HG02610 (cell line): Measurements from ENCODE around the gene POLR2H.

Experiments
- ATAC-seq: cut with Tn5 transposase; IDR thresholded peaks from one replicate; pipeline ENCODE4 v1.9.1; 2021; ENCODE audit warnings: mild to moderate bottlenecking, moderate library complexity; ENCODE audit not compliant: unreplicated experiment

POLR2H gene

DNA sequence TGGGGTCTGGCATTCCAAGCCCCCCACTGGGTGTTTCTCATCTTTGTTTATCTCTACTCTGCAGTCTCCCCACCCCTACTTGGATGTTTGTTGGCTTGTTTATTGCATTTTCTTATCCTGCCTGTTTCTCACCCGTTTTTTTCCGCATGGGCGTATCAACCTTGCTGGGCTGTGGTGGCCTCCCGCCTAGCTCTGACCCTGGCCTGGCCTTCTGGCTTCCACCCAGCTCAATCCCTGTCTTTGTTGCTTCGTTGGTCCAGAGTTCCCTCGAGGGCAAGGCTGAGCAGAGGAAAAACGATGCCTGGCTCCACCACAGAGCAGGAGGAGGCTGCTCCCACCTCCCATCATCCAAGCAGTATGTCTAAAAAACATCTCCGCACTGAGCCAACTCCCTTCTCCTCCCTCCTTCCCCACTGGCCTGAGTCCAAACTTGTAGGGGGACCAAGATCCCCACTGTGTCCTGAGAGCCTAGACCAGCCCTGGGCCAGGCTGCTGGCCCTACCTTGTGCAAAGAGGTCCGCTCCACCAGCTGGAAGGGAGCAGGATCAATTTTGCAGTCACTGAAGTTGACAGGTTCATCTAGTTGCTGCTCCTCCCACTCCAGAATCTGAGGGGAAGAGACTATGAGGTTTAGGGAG is 9.9 kb upstream of the POLR2H start:
- ATAC-seq: no peak

- ATAC-seq: no peak
These were observed 9.2 kb upstream of the POLR2H start for GRCh38 chr3:184352149-184352785.

DNA sequence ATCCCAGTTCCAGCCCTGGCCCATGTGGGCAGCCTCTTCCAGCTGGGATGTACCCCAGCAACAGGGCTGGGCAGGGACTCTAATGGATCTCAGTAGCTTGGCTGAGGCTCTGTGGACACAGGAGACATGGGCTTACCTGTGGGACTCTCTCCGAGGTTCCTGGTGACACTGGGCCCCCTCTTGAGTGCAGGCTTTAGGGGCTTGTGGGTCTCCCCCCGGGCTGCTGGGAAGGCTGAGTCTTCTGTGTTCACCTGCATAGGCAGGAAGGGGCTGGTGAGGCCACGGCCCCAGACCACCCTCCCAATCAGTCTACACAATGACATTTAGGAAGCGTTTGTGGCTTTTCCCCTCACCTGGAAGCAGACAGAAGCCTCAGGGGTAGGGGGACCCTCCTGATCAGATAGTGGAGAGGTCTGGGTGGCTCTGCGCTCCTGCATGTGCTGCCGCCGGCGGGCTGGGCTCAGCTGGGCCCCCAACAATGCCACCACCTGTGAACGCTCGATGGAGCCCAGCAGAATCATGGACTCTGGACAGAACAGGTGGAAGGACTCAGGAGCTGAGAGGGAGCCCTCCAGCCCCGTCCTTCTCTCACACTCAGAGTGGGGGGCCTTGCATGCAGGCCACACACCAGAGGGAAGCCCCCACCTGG is 8.5 kb upstream of the POLR2H start:
- no peak for ATAC-seq

DNA sequence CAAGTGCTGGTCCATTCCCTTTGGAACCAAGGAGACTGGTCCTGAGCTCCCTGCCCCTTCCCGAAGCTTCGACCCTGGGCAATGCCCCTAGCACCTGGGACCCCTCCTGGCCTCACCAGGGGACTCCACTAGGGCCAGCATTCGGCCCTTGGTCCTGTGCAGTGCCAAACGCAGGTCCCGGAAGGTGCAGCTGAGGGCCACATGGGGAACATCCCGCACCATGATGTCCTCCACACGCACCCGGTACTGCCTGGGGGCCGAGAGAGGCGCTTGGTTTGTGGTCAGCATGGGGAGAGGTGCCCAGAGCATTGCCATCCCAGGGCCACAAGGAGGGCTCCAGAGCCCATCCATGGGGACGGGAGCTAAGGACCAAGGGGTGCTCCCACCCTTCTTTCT is 8.0 kb upstream of the POLR2H start:
- no peak for ATAC-seq

DNA sequence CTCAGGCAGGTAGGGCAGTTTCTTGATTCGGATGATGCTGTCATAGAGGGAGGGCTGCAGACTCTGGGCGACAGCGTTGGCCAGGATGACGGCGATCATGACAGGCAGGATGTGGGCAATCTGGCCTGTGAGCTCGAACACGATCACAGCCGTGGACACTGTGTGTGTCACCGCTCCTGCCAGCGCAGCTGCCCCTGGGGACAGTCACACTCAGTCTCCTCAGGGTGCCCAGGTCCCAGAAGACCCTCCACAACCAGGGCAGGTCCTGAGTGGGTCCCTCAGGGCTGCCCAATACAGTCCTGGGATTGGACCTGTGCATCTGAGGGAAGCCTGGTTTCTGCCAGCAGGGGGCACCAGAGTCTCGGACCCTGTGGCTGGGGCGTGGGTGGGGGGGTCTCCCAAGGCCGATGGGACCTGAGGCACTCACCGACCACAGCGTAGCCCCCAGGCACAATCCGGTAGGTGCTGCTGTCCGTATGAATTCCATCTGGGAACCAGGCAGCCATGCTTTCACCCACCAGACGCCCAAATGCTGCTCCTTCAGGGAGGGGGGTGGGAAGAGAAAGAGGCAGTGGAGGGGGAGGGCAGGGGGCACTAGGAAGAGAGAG is 7.3 kb upstream of the POLR2H start:
- no peak for ATAC-seq

- no peak for ATAC-seq
These were observed 6.8 kb upstream of the POLR2H start for GRCh38 chr3:184354754-184355153.

- ATAC-seq: no peak
These were observed 6.1 kb upstream of the POLR2H start for GRCh38 chr3:184355261-184356040.

- no peak for ATAC-seq
These were observed 4.0 kb upstream of the POLR2H start for GRCh38 chr3:184357248-184358123.

- no peak for ATAC-seq
These were observed 3.3 kb upstream of the POLR2H start for GRCh38 chr3:184358124-184358767.

- ATAC-seq: no peak
These were observed 2.6 kb upstream of the POLR2H start for GRCh38 chr3:184358921-184359350.

DNA sequence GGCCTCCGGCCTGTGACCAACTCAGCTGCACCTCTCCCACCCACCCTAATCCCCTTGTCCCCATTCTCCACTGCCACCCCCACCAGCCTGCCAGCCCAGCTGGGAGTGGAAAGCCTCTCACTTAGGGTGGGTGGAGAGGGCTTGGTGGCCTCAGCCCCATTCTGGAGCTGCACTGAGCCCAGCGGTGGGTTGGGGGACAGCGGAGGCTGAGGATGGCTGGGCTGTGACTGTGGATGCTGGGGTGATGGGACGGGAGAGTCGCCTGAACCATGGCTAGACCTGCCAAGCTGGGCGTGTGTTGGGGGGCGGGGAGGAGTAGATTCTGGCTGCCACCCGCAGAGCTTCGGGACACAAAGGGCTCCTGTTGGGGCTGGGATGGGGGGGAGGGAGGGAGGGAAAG is 1.9 kb upstream of the POLR2H start:
- no peak for ATAC-seq

GRCh38 chr3:184360070-184360928 is 1.2 kb upstream of the POLR2H start:
- no peak for ATAC-seq

GRCh38 chr3:184360929-184361531 is 480 bp upstream of the POLR2H start:
- ATAC-seq: peak; percentile 0

DNA sequence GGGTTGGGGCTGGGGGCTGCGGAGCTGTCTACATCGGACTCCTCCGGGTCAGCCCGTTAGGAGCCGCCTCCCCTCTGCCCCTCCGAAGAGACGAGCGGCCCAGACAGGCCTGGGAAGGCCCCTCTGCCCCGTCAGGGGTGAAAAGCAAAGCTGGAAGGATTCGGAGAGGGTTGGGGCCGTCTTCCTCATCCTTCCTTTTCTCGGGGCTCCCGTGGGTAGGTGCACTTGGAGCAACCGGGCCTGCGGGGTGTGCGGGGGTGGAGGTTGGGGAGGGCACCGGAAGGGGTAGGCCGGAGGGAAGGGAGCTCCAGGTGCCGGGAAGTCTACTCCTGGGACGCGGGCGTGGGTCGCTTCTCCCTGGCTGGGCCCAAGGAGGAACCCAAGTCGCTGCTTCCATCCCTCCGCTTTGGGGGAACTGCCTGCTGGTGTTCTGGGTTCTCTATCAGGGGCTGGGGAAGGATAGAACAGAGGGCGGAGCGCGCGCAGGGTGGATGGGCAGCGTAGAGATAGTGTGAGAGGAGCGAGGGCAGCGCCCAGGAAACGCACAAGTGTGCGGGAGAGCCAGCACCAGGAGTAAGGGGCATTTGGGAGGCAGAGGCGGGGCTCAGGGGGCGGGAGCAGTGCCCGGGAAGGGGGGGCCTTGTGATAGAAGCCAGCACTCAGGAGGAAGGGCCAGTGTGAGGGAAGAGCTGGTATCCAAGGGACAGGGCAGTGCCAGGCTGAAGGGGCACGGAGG is 590 bp downstream of the POLR2H start:
- peak; percentile 6 for ATAC-seq

DNA sequence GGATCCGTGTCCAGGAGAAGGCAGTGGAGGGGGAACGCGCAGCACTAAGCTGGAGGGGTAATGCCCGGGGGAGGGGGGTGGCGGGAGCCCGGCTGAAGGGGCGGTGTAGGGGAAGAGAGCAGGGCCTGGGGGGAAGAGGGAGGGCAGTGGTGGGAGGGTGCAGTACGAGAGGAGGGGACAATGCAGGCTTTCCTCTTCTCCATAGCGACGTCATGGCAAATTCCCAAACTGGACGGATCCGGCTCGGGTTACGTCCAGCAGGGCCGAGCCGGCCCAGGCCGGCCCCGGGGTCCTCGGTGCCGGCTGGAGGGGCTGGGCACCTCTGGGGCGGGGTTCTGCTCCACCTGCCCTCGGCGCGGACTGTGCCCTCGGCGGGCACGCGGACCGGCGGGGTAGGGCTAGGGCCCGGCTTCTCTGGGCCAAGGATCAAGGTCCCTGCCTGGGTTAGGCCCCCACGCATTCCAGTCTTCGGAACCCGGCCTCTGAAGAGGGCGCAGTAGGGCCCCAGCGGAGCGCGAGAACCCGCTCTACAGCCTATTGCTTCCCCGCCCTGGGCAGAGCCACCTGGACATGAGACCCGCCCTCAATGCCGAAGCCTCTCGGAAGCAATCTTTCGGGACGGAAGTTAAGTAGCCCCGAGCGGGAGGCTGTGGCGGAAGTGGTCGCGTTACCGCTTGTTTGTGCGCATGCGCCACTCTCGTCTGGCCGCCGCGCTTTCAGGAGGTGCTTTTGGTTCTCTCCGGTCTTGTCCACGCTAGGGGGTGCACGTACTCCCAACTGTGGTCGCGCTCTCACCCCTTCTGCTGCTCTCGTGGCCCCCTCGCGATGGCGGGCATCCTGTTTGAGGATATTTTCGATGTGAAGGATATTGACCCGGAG is 1.4 kb downstream of the POLR2H start:
- ATAC-seq: peak; percentile 84

- no peak for ATAC-seq
These were observed 5.2 kb downstream of the POLR2H start for GRCh38 chr3:184366619-184367289.
